ENCODE measurements around the gene MTX1.

The MTX1 gene

DNA sequence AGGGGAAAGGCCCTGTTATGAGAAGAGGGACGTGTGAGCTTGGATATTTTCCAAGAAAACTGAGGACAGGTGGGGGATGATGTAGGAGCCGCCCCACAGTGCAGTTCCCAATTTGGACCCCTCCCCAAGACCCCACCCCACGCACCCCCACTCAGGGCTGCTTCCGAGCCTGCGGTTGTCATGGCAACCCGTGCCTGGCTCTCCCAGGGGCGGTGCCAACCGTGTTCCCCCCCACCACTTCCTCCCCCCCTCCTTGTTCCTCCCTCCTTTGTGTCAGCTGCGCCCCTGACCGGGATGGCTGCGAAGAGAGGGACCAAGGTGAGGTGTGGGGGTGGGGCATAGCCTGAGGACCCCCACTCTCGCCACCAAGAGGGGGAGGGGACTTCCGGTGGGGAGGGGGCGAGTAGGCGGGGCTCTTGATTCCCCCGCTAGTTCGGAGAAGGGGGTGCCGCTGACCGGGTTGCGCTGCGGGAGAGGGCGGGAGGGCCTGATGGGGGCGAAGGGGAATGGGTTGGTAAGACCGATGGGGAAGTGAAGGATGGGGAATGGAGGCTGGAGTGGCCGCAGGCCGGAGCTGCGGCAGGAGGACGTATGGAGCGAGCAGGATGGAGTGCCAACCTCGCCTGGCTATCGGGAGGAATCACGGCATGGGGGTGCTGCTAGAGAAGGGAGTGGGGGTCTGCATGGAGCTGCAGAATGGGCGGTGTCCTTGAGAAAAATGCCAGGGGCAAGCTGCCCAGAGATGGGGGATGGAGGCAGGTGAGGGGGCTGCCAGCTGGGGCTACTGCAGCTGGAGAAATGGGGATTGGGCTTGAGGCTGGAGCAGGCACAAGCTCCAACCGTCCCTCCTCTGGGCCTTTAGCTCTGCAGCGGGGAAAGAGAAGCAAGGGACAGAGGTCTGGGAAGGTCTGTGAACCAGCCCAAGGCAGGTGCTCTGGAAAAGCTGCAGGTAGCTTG lies 33.9 kb upstream of the MTX1 start:
- no peak for DNase-seq (ENCODE audit: low read depth)

DNA sequence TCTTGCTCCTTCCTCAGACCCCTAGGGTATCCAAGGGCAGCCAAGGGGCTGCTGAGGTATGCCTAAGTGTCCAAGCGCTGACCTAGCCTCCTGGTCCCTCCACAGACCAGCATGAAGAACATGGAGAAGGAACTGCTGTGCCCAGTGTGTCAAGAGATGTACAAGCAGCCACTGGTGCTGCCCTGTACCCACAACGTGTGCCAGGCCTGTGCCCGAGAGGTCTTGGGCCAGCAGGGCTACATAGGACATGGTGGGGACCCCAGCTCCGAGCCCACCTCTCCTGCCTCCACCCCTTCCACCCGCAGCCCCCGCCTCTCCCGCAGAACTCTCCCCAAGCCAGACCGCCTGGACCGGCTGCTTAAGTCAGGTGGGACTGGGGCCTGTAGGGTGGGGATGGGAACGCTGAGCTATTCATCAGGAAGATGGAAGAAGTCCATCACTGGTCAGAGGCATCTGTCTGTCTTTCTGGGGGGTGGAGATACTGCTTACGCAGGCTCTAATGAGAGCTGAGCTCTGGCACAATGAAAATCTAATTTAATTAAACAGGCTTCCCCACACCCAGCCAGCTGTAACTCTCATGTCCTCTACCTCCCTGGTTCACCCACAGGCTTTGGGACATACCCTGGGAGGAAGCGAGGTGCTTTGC lies 33.1 kb upstream of the MTX1 start:
- DNase-seq (ENCODE audit: low read depth) = no peak

DNA sequence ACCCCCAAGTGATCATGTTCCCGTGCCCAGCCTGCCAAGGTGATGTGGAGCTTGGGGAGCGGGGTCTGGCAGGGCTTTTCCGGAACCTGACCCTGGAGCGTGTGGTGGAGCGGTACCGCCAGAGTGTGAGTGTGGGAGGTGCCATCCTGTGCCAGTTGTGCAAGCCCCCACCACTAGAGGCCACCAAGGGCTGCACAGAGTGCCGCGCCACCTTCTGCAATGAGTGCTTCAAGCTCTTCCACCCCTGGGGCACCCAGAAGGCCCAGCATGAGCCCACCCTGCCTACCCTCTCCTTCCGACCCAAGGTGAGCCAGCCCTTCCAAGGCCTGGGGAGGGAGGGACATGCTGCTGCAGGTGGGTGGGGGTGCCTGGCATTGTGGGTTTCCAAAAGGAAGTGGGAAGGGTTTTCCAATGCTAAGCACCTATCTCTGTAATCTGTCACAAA lies 32.5 kb upstream of the MTX1 start:
- DNase-seq (ENCODE audit: low read depth) = no peak

DNA sequence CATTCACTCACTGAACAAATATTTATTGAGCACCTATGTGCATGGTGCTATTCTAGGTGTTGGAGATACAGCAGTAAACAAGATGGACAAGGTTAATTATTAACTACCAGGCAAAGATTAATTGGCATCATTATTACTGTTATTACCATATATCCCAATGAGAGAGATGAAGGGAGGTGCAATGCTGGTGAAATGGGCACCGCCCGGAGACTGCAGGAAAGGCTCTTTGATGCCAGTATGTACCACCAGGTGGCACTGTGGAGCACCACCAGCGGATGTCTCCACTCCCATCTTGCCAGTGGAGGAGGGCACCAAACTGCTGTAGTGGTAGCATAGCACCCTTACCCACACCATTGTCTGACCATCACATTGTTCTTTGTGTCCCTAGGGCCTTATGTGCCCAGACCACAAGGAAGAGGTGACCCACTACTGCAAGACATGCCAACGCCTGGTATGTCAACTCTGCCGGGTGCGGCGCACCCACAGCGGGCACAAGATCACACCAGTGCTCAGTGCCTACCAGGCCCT lies 31.9 kb upstream of the MTX1 start:
- DNase-seq (ENCODE audit: low read depth) = peak; percentile 87

DNA sequence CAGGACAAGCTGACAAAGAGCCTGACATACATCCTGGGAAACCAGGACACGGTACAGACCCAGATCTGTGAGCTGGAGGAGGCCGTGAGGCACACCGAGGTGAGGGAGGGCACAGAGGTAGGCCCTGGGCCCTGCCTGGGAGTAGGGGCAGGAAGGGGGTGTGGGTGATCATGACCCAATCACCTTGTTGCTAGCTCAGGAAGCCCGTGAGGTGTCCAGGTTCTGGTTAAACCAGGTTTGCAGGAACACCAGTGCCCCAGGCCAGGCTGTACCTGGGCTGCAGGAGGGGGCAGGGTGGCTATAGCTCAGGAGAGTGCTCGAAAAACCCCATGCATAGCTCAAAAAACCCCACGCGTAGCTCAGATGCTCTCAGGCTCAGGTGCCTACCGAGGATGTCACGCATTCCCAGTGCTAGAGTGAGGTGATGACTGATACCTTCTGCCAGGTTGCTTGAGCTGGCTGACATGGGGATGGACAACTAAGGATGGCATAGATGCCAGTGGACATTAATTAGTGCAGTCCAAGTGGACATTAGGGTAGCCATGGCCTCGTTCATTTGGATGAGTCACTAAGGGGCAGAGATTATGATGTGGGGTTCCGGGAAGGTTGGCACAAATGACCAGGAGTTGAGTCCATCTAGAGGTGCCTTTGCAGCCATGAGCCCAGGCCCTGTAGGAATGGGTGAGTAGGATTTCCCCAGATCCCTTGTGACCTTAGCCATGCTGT lies 31.1 kb upstream of the MTX1 start:
- DNase-seq (ENCODE audit: low read depth) = no peak

DNA sequence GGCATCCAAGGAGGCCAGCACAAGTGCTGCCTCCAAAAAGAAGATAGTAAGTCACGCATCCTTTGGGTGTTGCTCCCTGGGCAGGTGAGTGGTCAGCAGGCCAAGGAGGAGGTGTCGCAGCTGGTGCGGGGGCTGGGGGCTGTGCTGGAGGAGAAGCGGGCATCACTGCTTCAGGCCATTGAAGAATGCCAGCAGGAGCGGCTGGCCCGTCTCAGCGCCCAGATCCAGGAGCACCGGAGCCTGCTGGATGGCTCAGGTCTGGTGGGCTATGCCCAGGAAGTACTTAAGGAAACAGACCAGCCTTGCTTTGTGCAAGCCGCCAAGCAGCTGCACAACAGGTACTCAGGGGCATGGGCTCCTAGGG lies 30.6 kb upstream of the MTX1 start:
- DNase-seq (ENCODE audit: low read depth) = no peak

DNA sequence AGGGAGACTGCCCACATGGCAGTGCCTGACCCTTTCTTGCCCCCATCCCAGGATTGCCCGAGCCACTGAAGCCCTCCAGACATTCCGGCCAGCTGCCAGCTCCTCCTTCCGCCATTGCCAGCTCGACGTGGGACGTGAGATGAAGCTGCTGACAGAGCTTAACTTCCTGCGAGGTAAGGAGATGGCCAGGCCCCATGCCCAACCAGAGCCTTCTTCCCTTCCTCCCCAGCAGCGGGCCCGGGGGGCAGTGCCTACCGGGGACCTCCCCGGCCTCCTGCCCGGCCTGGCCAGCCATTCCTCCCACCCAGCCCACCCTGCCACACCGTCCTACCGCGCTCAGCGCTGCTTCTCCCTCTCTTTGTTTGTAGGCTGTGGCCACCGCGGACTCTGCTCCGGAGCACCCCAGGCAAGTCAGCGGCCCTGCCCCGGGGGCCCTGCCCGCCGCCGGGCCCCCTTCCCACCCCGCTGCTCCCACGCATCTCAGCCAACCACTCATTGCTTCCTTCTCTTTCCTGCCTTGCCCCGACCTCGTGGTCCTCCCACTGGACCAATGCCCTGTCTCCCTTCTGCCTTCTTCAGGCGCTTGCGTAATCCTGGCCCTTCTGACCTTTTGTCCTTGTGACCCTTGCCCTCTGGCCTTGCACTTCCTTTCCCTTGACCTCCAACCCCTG lies 29.9 kb upstream of the MTX1 start:
- DNase-seq (ENCODE audit: low read depth) = no peak

DNA sequence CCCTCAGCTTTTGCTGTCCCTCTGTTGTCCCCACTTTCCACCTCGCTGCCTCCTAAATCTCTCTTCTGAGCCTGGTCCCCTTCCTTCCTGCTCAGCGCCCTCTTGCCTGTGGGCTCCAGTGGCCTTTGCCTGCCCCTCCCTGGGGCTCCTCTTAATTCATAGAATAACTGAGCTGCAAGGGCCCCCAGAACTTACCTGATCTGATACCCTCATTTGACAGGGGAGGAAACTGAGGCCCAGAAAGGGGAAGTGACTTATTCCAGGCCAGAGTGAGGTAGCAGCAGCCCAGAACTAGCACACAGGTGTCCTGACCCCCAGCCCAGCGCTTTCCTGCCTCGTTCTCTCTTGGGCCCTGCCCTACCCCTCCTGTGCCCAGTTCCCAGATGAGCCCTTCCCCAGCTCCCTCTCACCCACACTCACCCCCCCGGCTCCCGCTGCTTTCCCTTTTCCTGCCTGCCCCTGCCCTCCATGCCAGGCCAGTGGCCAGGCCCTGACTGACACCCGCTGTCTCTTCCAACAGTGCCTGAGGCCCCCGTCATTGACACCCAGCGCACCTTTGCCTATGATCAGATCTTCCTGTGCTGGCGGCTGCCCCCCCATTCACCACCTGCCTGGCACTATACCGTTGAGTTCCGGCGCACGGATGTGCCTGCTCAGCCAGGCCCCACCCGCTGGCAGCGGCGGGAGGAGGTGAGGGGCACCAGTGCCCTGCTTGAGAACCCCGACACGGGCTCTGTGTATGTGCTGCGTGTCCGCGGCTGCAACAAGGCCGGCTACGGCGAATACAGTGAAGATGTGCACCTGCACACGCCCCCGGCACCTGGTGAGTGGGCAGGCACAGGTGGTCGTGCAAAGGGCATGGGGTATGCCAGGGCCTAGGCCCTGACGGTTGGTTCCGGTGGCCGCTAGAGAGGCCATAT lies 29.1 kb upstream of the MTX1 start:
- no peak for DNase-seq (ENCODE audit: low read depth)

DNA sequence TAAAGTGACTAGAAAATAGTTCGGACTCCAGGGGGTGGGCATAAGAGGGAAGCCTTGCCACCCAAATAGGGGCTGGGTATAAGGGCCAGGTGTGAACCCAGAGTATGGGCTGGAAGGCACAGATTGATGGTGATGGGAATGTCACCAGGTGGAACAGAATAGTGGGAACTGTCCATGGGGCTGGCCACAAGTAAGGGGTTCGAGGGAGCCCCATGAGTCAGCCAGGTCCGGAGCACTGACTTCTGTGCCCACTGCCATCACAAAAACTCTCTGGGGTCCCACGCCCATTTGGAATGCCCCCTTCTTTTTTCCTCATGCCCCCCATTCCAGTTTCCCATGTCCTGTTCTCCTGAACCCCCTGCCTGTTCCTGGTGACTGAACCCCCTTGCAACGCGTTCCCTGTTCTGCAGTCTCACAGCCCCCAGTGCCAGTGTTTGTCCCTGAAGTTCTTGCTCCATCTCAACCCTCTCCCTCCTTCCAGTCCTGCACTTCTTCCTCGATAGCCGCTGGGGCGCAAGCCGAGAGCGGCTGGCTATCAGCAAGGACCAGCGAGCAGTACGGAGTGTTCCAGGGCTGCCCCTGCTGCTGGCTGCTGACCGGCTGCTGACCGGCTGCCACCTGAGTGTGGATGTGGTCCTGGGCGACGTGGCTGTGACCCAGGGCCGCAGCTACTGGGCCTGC lies 27.0 kb upstream of the MTX1 start:
- DNase-seq (ENCODE audit: low read depth) = no peak

DNA sequence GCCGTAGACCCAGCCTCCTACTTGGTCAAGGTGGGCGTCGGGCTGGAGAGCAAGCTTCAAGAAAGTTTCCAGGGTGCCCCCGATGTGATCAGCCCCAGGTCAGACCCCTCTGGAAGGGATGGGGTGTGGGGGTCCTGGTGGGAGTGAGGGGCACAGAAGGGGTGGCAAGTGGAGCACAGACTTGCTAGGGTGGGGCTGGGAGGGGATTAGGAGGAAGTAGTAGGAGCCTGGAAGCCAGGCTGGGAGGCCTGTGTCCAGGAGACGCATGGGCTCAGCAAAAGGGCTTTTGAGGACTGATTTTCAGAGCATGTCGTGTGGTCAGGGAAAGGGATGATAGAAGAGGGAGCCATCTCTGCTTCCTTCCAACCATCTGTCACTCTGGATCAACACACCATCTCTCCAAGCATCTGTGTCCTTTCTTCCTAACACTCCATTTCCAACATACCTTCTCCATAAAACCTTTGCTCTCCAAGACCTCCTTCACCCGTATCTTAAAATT lies 26.4 kb upstream of the MTX1 start:
- no peak for DNase-seq (ENCODE audit: low read depth)

DNA sequence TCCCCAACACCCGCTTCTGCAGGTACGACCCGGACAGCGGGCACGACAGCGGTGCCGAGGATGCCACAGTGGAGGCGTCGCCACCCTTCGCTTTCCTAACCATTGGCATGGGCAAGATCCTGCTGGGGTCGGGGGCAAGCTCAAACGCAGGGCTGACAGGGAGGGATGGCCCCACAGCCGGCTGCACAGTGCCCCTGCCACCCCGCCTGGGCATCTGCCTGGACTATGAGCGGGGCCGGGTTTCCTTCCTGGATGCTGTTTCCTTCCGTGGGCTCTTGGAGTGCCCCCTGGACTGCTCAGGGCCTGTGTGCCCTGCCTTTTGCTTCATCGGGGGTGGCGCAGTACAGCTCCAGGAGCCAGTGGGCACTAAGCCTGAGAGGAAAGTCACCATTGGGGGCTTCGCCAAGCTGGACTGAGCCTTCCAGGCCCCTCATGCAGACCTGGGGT lies 24.7 kb upstream of the MTX1 start:
- DNase-seq (ENCODE audit: low read depth) = no peak

DNA sequence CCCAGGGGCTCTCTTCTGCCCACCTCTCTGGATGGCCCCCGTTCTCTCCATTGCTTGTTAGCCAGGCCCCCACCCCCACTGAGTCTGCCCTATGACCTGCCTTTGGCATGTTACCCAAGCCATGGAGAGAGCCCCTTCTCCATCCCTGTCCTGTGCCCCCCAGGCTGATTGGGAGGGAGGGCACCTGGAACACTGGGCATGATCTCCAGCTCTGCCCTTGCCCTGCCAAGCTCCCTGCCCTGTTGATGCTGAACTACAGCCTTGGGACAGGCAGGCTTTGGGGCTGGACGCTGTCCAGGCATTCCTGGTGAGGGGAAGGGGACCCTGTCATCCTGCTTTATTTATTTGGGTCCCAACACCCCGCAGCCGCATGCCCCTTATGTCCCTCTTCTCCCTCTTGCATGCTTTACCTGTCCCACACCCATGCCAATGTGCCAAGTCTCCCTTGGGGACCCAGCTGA lies 24.1 kb upstream of the MTX1 start:
- DNase-seq (ENCODE audit: low read depth) = no peak

DNA sequence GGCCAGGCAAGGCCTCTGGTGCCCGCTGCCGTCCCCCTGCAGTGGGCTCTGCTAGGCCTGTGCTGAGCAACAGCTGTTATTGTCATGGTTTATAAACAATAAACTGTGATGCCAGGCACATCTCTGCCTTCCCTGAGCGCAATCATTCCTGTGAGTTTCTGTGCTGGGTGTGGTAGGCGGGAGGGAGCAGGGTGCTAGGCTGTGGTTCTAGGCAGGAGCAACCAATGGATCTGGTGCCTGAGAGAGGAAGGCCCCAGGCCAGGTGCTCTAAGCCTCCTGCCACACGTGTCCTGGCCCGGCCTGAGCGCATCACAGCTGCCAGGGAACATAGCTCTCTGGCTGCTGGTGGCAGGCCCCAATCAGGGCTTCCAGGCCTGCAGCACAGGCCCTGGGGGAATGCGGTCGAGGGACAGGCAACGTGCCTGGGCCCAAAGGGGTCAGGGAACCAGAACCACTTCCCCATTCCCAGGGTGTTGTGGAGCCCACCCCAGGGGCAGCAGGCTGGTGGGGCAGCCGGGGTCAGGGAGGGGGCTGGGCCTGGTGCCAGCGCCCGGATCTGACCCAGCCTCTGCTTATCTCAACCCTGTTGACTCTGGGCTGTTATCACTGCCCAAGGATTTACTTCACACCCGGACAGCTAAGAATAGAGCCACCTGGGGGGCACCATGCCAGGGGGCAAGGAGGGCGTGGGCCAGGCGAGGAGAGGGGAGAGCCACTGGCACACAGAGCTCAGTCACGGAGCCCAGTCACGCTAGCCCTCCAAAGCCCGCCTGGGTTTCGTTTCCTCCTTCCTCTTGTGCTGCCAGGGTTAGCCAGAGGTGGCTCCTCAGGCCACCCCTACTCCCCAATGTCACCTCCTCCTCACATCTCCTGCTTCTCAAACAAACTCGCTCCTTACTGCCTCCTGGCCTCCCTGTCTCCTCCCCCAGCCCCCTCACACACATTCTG lies 23.4 kb upstream of the MTX1 start:
- DNase-seq (ENCODE audit: low read depth) = no peak

DNA sequence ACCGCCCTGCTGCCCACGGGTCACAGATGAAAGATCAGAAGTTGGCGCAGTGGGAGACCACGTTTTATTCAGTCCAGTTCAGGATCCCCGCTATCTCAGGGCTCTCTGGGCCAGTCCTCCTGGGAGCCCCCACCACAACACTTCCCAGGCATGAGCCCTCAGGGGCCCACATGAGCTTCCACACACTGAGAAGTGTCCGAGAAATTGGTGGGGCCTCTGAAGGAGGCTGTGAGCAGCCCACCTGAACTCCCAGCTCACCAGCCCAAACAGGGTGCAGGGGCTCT lies 22.8 kb upstream of the MTX1 start:
- no peak for DNase-seq (ENCODE audit: low read depth)

DNA sequence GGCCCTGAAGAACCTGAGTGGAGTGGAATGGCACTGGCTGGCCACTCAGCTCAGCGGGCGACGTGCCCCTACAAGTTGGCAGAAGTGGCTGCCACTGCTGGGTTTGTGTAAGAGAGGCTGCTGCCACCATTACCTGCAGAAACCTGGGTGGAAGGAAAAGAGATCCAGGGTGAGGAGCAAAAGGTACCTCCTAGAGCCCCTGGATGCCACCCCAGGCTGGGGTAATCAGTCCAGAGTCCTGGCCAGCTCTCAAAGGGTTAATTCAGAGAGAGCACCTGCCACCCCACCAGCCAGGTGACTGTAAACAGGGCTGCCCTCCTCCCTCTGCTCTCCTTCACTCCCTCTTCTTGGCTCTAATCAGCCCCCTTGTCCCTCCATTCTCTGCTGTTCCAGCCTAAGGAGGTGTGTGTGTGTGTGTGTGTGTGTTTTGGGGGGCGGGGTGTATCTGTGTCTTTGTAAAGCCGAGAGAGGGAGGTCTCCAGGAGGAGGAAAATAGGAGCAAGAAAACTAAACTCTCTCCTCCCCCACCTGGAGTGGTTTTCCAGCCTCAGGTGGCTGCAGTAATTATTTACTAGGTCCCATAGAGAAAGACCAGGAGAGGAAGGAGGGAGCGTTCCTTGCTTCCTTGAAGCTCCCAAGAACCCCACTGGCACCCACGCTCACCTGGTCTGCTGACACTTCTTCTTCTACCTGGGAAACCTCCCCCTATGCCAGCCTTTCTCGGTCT lies 22.3 kb upstream of the MTX1 start:
- no peak for DNase-seq (ENCODE audit: low read depth)

DNA sequence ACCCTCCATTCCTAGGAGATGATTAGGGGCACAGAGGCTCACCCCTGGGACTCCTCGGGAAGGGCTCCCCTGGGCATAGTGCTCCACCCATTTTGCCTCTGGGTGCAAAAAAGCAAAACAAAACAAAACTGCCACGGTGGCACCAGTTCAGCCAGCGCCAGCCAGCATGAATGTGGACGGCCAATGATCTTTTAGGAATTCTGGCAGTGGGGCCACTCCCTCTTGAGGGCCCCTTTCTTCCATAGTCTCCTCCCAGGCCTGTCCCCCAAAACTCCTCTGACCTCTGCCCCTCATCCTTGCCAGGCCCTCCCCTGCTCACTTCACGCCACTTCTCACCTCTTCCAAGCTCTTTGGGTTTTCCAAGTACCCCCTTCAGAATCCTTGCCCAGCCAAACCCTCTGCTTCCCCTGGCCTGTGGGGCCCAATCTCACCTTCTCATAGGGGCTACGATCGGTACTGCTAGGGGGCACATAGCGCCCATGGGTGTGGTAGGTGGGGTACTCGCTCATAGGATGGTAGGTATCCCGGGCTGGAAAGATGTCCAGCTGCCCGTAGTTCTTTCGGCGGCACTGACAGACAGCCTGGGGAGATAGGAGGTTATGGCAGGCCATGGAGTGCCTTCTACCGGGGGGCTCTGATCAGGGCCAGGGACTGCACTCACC lies 21.6 kb upstream of the MTX1 start:
- no peak for DNase-seq (ENCODE audit: low read depth)

DNA sequence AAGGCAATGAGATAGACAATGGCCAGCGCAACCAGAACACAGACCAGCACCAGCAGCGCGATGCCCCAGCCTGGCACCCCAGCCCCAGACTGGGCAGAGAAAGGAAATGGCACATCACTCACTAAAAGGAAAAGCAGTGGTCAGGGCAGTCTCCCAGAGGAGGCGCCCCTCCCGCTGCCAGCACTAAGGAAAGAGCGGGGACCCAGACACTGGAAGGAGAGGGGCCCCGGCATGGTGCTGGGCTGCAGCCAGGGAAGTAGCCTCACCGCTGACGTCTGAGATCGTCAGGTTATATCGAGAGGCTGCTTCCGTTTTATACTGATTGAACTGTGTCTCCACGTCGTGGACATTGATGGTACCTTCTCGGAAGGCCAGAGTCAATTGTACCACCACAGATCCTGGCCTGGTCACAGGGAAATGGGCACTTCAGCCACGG lies 21.0 kb upstream of the MTX1 start:
- no peak for DNase-seq (ENCODE audit: low read depth)

DNA sequence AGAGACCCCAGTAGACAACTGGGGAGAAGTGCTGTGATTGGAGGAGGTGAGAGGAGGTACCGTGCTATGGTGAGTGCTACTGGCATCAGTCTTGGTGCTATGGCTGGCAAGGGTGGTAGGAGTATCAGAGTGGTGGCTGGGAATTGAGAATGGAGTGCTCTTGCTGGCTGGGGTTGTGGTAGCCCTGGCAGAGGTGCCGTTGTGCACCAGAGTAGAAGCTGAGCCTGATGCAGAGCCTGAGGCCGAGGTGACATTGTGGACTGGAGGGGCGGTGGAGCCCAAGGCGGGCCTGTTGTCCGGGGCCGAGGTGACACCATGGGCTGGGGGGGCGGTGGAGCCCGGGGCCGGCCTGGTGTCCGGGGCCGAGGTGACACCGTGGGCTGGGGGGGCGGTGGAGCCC lies 20.2 kb upstream of the MTX1 start:
- no peak for DNase-seq (ENCODE audit: low read depth)

Data from stimulated activated CD8-positive, alpha-beta memory T cell treated with anti-CD3 and anti-CD28 coated beads, Interleukin-15, amount 100 ng/mL, for 1 hour (primary cell).